Body of pancreas (tissue), 4 donors: ENCODE measurements around the gene DYNC1LI2. TPM values are rescaled to one million over a fixed set of nuclear protein-coding genes. Genes with fewer than 3 reads are reported as not detected.
"Not testable (repeated sequence)": the region's sequence is repeated elsewhere in the genome, so short reads cannot be mapped to it uniquely, and the experiment has no call there.

Source experiments
- ATAC-seq: fragments of 150-250 bp; one replicate; pipeline ENCODE4 v1.9.1; 2016
- DNase-seq, 4 donors: peaks; one replicate each; pipeline ENCODE4 v3.0.0-alpha.2; 2019
- H3K27ac ChIP-seq, 4 donors: fragments of 200-600 bp; sonication (generic); 1 replicate in 3 of 4; 2 replicates in 1 of 4; pipeline versions ENCODE4 v1.5.1 to v1.6.1; 2016 to 2019; ENCODE audit warnings: mild to moderate bottlenecking in 1 of 4, mixed read lengths in 1 of 4, moderate library complexity in 1 of 4
- H3K27me3 ChIP-seq, 2 donors: fragments of 200-600 bp; sonication (generic); one replicate each; pipeline ENCODE4 v1.6.0; 2016; ENCODE audit warnings: mild to moderate bottlenecking in 1 of 2
- H3K36me3 ChIP-seq, 2 donors: fragments of 200-600 bp; sonication (generic); replicated peaks in 1 of 2; 2 replicates each; pipeline ENCODE4 v1.5.1; 2016; ENCODE audit warnings: low read depth in 2 of 2; ENCODE audit not compliant: insufficient read depth in 1 of 2
- H3K4me1 ChIP-seq: fragments of 200-600 bp; sonication (generic); one replicate; pipeline ENCODE4 v1.6.0; 2016
- H3K4me3 ChIP-seq, 2 donors: fragments of 200-600 bp; sonication (generic); 1 replicate in 1 of 2; 2 replicates in 1 of 2; pipeline ENCODE4 v1.5.1; 2016 to 2019
- H3K9me3 ChIP-seq, 3 donors: fragments of 200-600 bp; sonication (generic); 1 replicate in 2 of 3; 2 replicates in 1 of 3; pipeline ENCODE4 v1.5.1; 2016
- CTCF ChIP-seq, 7 experiments: fragments of 450-650 bp in 4 of 7; fragments of 200-600 bp in 3 of 7; sonication (generic) in 3 of 7; IDR thresholded peaks; one replicate each; pipeline ENCODE4 v1.5.1; 2016 to 2019; ENCODE audit warnings: antibody characterized with exemption in 7 of 7
- POLR2A ChIP-seq, 3 donors: fragments of 450-650 bp; IDR thresholded peaks; one replicate each; pipeline ENCODE4 v1.6.1; 2016; ENCODE audit warnings: antibody characterized with exemption in 3 of 3, mild to moderate bottlenecking in 2 of 3
- WGBS, 2 donors: methylation state at CpG; one replicate each; pipeline ENCODE4 v1.1.5; 2017; 5-methylcytosine and 5-hydroxymethylcytosine counted together
- intact Hi-C: fragments of 100-400 bp; cut with DNase I; formaldehyde crosslinking; loops from one replicate; pipeline ENCODE4 v1.15.1; 2023
- total RNA-seq, 2 donors: library from RNA; depleted of rRNA; stranded (reverse); fragments of >200 nt; gene quantifications; one replicate each; pipeline ENCODE4 v1.1.0, GENCODE V29; 2016

DYNC1LI2 gene
- total RNA-seq, 2 donors from 2014 or later, result 87.3 to 109 TPM

GRCh38 chr16:66687906-66688625 is 63.3 kb downstream of the DYNC1LI2 start:
- H3K4me3 ChIP-seq, result no peak overlapping the region
- no peaks in the 10 kb centered on the region for H3K27me3 ChIP-seq
- DNase-seq, result no peak
- H3K9me3 ChIP-seq, result no peaks in the 10 kb centered on the region
- peaks cover 8% of the 10 kb centered on the region for H3K4me1 ChIP-seq
- no peak overlapping the region for H3K27ac ChIP-seq
- no peak for ATAC-seq
- TF ChIP-seq POLR2A (IDR thresholded peaks at IDR 0.05) (no peak), CTCF (IDR thresholded peaks at IDR 0.05) (no peak)
- no peaks in the 10 kb centered on the region for H3K36me3 ChIP-seq
- WGBS, 2 donors, result 74 to 80% methylated on average over 8 to 9 of the region's 9 CpGs
- intact Hi-C loops, result no loop called here

GRCh38 chr16:66685501-66686115 is 65.8 kb downstream of the DYNC1LI2 start:
- H3K27ac ChIP-seq, ATAC-seq, DNase-seq, intact Hi-C loops, H3K27me3 ChIP-seq, H3K4me3 ChIP-seq, H3K4me1 ChIP-seq, H3K9me3 ChIP-seq, H3K36me3 ChIP-seq: not testable (repeated sequence)
- 89 to 91% methylated on average over 13 of the region's 14 CpGs for WGBS, 2 donors

- DNase-seq (no peak), ATAC-seq (no peak)
- Histone ChIP-seq H3K36me3 (no peaks in the 10 kb centered on the region), H3K9me3 (no peaks in the 10 kb centered on the region), H3K27me3 (no peaks in the 10 kb centered on the region), H3K27ac (no peak overlapping the region), H3K4me3 (no peak overlapping the region), H3K4me1 (peaks cover 14% of the 10 kb centered on the region)
- WGBS, 2 donors, result 74 to 75% methylated on average over 1 of the region's 1 CpG
- TF ChIP-seq POLR2A (IDR thresholded peaks at IDR 0.05) (no peak), CTCF (IDR thresholded peaks at IDR 0.05) (no peak)
- intact Hi-C loops, result no loop called here
Observed at GRCh38 chr16:66682271-66682670, 69.1 kb downstream of the DYNC1LI2 start.

- Histone ChIP-seq H3K36me3 (no peaks in the 10 kb centered on the region), H3K4me1 (peaks cover 20% of the 10 kb centered on the region), H3K27me3 (no peaks in the 10 kb centered on the region), H3K9me3 (no peaks in the 10 kb centered on the region), H3K27ac (no peak overlapping the region), H3K4me3 (no peak overlapping the region)
- TF ChIP-seq POLR2A (IDR thresholded peaks at IDR 0.05) (no peak), CTCF (IDR thresholded peaks at IDR 0.05) (no peak)
- 81 to 92% methylated on average over 4 of the region's 4 CpGs for WGBS, 2 donors
- intact Hi-C loops, result no loop called here
- no peak for DNase-seq
- ATAC-seq, result no peak
Observed at GRCh38 chr16:66681676-66682075, 69.7 kb downstream of the DYNC1LI2 start.

GRCh38 chr16:66678337-66678736 is 73.1 kb downstream of the DYNC1LI2 start:
- Histone ChIP-seq H3K36me3 (no peaks in the 10 kb centered on the region), H3K27ac (no peak overlapping the region), H3K9me3 (no peaks in the 10 kb centered on the region), H3K27me3 (no peaks in the 10 kb centered on the region), H3K4me3 (no peak overlapping the region), H3K4me1 (peaks cover 21% of the 10 kb centered on the region)
- TF ChIP-seq POLR2A (IDR thresholded peaks at IDR 0.05), result no peak
- TF ChIP-seq CTCF (IDR thresholded peaks at IDR 0.05), result no peak
- intact Hi-C loops, result no loop called here
- DNase-seq (no peak), ATAC-seq (no peak)
- WGBS, 2 donors, result 62 to 87% methylated on average over 2 of the region's 2 CpGs
